Activated T-cell treated with anti-CD3 and anti-CD28 coated beads for 1 hour (primary cell): ENCODE results near the gene NPY4R.
"Not testable (repeated sequence)": the region's sequence is repeated elsewhere in the genome, so short reads cannot be mapped to it uniquely, and the experiment has no call there.

Source experiments
- DNase-seq: peaks from one replicate; pipeline ENCODE4 v3.0.0-alpha.2; 2020; ENCODE audit warnings: low read depth

The NPY4R gene

DNA sequence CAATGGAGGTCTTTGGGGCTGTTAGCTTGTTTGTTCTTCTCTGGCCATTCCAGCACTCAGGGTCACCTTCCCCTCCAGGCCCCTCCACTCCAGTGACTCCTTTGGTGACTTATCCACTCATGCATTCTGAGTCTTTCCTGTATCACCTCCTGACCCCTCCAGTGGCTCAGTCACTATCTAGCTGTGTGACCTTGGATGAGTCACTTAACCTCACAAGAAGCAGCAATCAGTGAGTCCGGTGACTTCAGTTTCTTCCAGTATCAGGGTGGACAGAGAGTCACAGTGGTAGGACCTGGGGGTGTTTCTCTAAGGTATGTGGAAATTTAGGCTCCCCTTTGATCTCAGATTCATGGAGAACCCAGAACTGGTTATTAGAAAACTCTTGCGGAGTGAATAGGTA is 9.8 kb downstream of the NPY4R start:
- DNase-seq: not testable (repeated sequence)

DNA sequence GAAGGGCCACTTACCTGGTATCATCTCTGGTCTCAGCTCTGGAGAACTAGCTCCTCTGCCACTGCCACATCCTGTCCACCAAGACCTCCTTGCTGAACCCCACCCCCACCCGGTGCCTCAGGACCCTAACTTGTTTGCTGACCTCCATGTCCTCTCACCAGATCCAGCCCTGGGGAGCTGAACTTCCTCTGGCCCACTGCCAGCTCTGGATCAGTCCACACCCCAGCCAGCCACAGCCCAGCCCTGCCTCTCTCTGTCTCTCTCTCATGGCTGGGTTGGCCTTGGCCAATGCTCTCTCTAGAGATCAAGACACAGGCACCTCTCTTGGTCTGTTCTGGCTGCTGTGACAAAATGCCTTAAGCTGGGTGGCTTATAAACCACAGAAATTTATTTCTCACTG is 14.4 kb downstream of the NPY4R start:
- not testable (repeated sequence) for DNase-seq

DNA sequence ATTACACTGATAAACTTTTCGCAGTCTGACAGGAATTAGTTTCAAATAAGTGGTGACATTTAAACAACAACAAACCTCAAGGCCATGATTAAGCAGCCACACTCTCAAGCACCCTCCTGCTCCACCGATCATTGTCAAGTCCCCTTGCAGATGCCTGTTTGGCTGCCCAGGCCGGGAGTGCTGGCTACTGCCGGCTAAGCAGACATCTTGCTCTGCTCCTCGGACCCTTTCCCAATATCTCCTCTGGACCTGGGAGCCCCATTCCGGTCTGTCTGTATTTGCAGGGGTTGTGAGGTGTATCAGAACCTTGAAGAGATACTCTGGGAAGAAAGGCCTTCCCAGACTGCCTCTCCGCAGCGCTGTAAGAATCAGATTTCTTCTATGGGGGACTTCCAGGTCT is 14.9 kb downstream of the NPY4R start:
- not testable (repeated sequence) for DNase-seq

DNA sequence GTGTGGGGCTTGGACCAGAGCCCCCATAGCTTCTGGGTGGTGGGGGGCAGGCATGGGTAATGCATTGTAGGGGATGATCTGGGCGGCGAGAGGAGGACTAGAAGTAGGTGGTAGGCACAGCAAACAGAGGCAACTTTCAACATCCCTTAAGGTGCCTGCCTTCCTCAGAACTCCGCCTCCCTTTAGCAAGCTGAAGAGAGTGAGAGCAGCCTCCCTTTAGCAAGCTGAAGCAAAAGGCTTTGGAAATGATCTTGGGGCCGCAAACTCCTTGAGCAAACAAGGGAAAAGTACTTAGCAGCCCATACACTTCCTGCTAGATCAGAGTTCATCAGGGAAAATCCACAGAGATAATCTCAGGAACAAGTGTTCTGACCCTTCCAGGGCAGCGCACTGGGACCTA is 18.3 kb downstream of the NPY4R start:
- DNase-seq: not testable (repeated sequence)

DNA sequence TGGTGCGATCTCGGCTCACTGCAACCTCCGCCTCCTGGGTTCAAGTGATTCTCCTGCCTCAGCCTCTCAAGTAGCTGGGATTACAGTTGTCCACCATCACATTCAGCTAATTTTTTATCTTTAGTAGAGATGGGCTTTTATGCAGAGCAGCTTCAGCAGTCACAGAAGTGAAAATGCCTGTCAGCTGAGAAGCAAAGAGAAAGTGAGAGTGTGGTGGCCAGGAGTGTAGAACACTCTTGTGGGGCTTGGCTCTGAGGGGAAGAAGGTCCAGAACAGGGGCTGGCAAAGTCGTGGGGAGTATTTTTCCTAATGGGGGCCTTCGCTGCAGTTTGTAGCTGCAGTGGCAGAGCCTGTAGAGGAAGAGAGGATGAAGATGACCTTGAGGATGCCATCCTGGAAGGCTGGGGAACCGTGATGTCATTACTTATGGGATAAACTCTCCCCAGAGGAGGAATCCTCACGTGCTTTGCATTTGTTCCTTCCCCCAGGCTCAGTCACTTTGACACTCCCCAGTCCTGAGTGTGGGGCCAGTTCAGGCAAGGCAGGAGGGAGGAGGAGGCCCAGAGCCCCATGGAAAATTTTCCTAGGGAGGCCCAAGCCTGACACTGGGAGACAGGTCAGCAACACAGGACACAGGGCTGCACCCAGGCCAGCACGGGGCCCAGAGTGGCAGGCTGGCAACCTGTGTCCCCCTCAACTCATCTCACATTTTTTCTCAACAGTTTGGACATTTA is 20.2 kb downstream of the NPY4R start:
- not testable (repeated sequence) for DNase-seq

DNA sequence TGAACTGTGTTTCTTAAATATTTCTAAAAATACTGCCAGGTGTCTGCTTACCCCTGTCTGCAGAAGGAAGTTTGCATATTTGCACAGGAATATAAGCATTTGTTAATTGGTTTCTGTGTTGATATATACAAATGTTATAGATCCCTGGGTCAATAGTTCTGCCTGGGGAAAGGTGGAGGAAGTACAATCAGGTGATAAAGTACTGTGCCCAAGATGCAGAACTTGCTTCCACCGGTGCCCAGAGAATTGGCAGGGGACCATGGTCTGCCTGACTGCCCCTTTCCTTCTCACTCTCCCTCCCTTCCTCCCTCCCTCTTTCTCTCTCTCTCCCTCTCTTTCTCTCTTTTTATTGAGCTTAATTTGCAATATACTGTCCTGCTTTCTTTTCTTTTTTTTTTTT is 22.3 kb downstream of the NPY4R start:
- not testable (repeated sequence) for DNase-seq

DNA sequence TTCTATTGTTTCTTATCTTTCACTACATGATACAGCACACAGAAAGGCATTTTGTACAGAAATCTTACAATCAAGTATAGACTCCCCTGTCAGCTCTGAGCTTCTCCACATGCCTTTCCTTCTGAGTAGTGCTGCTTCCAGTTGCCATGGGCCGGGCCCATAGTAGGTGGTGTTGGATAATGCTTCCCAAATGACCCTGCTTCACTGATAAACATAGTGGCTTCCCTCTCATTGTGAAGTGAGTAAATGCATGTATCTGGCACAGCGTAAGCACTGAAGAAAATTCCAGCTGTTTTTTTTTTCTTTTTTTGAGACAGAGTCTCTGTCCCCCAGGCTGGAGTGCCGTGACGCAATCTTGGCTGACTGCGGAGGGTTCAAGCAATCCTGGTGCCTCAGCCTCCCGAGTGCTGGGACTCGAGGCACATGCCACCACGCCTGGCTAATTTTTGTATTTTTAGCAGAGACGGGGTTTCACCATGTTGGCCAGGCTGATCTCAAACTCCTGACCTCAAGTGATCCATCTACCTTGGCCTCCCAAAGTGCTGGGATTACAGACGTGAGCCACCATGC is 23.0 kb downstream of the NPY4R start:
- DNase-seq: not testable (repeated sequence)

DNA sequence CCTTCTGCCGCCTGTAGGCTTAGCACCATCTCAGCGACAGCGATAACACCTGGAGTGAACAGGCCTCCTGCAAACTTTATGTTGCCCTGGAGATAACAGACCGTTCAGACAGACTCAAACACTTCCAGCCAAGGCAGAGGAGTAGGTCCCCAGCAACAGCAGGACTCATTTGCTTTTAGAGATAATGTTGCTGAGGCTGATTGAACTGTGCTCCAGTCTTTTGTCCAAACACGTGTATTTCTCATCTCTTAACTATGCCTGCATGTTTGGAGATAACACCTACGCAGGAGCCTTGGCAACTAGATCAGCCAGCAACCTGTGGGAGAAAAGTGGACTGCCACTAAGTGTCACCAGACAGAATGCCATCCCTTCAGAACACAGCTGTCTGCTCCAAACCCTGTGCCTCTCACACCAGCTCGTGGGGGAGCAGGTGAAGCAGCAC is 23.9 kb downstream of the NPY4R start:
- not testable (repeated sequence) for DNase-seq

DNA sequence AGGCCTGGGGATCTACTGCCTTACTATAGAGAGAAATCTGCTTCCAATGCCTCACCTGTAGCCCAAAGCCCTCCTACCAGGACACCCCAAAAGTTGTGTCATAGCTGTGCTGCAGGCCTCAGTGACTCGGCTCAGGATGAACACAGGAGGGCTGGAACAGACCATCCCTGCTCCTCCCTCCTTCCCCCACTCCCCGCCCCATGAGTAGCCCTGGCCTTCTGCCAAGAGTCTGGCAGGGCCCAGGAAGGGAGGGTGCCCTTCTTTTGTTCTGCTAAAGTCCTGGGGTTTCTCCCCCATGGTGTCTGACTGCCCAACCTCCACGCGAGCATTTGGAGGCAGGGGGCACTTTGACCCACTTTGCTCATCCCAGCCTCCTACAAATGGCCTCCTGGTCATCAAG is 24.8 kb downstream of the NPY4R start:
- not testable (repeated sequence) for DNase-seq

DNA sequence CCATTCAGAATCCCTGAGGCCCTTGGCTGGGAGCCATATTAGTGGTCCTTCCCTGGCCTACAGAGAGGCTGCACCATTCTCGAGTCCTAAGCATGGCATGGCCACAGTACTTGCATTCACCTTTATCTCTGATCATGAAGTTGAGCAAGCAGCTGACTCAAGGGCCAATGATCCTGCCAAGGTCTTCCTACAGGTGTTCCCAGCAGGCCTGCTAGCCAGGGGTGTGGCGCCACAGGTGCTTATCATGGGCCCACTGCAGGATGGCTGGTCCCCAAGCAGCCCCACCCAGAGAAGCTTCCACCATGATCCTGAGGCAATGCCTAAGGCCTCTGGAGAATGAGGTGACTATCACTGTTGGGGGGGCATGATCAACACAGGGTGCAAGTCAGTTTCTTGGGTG is 42.2 kb downstream of the NPY4R start:
- not testable (repeated sequence) for DNase-seq

DNA sequence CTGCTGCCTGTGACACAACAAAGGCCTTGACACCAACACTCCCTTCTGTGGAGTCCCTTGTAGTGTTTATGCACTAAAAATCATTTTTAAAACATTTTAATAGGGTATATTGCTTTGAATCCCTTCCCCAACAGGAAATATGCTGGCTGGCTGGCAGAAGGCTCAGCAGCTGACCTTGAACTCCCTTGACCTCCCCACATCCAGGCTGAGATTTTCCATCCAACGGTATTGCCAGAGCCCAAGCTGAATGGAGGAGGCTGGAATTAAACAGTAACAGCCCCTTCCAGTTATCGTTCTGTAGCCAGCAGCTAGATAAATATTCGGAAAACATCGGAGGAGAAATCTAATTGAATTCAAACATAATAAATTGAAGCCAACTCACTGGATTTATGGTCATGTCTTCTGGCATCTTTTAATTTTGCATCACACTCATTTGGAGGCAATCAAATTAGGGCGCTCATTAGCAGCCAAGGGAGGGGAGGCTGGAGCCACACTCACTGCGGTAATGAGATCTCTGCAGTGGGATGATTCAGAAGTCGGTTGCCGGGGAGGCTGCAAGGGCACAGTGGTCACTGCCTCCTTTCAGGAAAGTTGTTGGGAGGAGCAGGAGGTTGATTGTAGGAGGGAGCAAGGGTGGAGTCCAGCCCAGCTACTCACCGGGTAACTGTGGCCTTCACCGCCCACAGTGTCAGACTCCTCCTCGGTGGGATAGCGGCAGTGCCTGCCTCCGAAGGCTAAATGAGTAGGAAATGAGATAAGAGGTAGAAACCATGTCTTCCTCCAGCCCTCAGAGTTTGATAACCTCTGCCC is 46.0 kb downstream of the NPY4R start:
- not testable (repeated sequence) for DNase-seq

DNA sequence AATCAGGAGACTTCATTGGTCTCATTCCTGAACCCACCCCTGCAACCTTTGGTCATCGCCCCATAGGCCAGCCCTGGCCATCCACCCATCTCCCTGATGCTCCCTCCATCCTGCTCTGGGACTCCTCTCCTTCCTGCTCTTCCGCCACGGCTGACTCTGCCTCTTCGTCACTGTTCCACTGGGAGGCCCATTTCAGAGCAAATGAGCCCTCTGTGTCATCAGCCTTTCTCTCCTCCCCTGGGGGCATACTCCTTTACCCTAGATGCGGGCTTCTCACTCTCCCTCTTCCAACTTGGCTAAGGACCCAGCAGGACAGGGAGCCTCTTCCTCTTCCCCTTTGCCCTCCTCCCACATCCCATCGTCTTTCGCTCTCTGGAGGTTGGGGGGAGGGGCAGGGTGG is 47.5 kb downstream of the NPY4R start:
- not testable (repeated sequence) for DNase-seq

DNA sequence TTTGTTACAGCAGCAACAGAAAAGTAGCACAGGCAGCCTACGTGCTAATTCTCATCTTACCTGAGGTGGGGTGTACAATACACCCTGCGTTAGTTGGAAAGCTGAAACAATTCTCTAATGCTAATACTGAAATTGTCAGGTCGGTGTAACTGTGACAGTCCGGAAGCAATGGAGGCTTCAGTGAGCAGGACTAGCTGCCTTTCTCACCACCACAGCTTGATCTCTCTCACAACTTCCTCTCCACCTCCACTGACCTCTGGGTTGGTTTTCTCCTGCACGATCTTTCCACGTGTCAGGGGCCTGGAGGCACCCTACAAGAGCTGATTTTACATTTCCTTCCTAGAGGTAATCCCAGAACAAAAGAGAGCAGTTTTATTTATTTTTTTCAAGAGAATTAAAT is 50.5 kb downstream of the NPY4R start:
- not testable (repeated sequence) for DNase-seq

DNA sequence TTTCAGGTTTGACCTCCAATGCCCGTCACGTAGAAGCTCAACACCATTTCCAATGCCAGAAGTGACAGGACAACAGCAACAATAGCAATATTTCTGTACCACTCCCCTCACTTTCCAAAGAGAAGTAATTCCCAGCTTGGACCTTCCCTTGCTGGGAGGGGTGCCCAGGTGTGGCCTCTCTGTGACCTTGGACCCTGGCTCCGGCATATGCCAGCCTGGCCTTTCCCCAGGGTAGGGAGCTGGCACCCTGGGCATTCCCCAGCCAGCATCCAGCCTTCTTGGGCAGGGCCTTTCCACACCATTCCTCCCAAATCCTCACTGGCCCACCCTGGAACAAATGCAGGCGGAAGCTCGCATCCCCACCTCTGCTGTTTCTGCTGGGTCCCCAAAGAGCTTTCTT is 53.1 kb downstream of the NPY4R start:
- not testable (repeated sequence) for DNase-seq

DNA sequence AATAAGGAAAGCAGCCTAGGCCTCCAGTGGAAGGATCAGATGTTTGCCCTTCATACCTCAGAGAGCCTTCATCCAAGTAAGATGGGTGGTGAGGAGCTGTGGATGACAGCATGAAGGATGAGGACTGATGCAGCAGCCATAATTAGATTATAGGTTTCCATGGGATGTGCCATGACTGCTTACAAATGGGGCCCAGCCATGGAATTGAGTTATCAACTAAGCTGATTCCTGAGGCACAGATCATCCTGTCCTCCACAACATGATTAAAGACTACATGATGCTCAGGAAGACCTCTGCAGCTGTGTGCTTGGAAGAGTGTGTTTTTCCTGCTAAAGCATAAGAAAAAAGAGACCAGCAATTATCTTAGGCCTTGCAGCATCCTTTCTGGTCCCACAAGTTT is 54.6 kb downstream of the NPY4R start:
- not testable (repeated sequence) for DNase-seq
